GM12878 (cell line): ENCODE data around the gene NUP210. TPM values are rescaled to one million over a fixed set of nuclear protein-coding genes. Genes with fewer than 3 reads are reported as not detected.

Experiments used
- ATAC-seq: fragments of 200-7000 bp; cut with Tn5 transposase; 3 replicates; pipeline ENCODE4 v1.9.1; 2020; ENCODE audit warnings: mild to moderate bottlenecking, moderate library complexity
- BruUV-seq: library from RNA; stranded (reverse); fragments of 400-500 nt; replicated peaks from 2 replicates; lab custom pipeline; 2021; lab: Mats Ljungman, UMichigan
- CTCF ChIA-PET: fragments of 300-600 bp; sonication (Branson Sonifier 250); formaldehyde crosslinking; extraction: SDS; loops from one replicate; lab custom pipeline; 2021; ENCODE audit warnings: inconsistent platforms; lab: Yijun Ruan, JAX
- POLR2A ChIA-PET: fragments of 350-600 bp; formaldehyde crosslinking; extraction: SDS; loops from one replicate; lab custom pipeline; 2021; ENCODE audit warnings: inconsistent platforms; lab: Charles Lee
- RAD21 ChIA-PET: fragments of 300-600 bp; sonication (Branson Sonifier 250); formaldehyde crosslinking; loops from one replicate; lab custom pipeline; 2023; ENCODE audit warnings: antibody characterized with exemption; ENCODE audit not compliant: unreplicated experiment; lab: Charles Lee
- SMC1A ChIA-PET: fragments of 300-600 bp; sonication (Branson Sonifier 250); formaldehyde crosslinking; loops from one replicate; lab custom pipeline; 2023; ENCODE audit not compliant: unreplicated experiment, uncharacterized antibody; lab: Charles Lee
- DNase-seq: peaks from one replicate; pipeline ENCODE4 v3.0.0-alpha.2; 2011; ENCODE audit warnings: low read depth, low spot score
- FAIRE-seq: peaks from 3 replicates; lab custom pipeline; 2011; peaks lifted over from hg19 to GRCh38; lab: Jason Lieb, UNC
- H2AFZ ChIP-seq: 2 replicates; pipeline ENCODE4 v1.6.0; 2011; ENCODE audit warnings: low read depth, low read length, control low read depth; ENCODE audit not compliant: control insufficient read depth
- H3K27ac ChIP-seq: 2 replicates; pipeline ENCODE4 v1.5.1; 2011; ENCODE audit warnings: control low read depth; ENCODE audit not compliant: control insufficient read depth, insufficient read depth
- H3K27me3 ChIP-seq, 2 experiments: replicated peaks in 1 of 2; 2 replicates each; pipeline versions ENCODE4 v1.6.0 to v1.6.1; 2011; ENCODE audit warnings: low read length in 1 of 2; ENCODE audit not compliant: control insufficient read depth in 2 of 2, insufficient read depth in 2 of 2
- H3K36me3 ChIP-seq, 2 experiments: 2 replicates each; pipeline ENCODE4 v1.5.1; 2011; ENCODE audit warnings: low read length in 1 of 2; ENCODE audit not compliant: control insufficient read depth in 2 of 2, insufficient read depth in 2 of 2
- H3K4me1 ChIP-seq: 2 replicates; pipeline ENCODE4 v1.6.1; 2011; ENCODE audit warnings: mild to moderate bottlenecking, low read length, moderate library complexity, mixed read lengths; ENCODE audit not compliant: control insufficient read depth, insufficient read depth
- H3K4me2 ChIP-seq: 2 replicates; pipeline ENCODE4 v1.6.0; 2011; ENCODE audit warnings: control low read depth; ENCODE audit not compliant: control insufficient read depth, insufficient read depth
- H3K4me3 ChIP-seq: fragments of 200-600 bp; sonication (generic); 2 replicates; pipeline ENCODE4 v1.5.1; 2016
- H3K79me2 ChIP-seq: 2 replicates; pipeline ENCODE4 v1.6.0; 2011; ENCODE audit warnings: low read length; ENCODE audit not compliant: control insufficient read depth, insufficient read depth
- H3K9ac ChIP-seq: 2 replicates; pipeline ENCODE4 v1.8.0; 2011; ENCODE audit warnings: low read length, control low read depth, mixed read lengths; ENCODE audit not compliant: control insufficient read depth, insufficient read depth
- H3K9me3 ChIP-seq: replicated peaks from 3 replicates; pipeline ENCODE4 v1.5.1; 2011; ENCODE audit warnings: mild to moderate bottlenecking, low read length; ENCODE audit not compliant: control insufficient read depth, insufficient read depth
- H4K20me1 ChIP-seq: 2 replicates; pipeline ENCODE4 v1.6.0; 2011; ENCODE audit not compliant: control insufficient read depth, insufficient read depth
- BCL11A ChIP-seq: IDR thresholded peaks from 2 replicates; pipeline ENCODE4 v1.6.1; 2011; ENCODE audit warnings: low read depth, low read length
- CBX5 ChIP-seq: sonication (generic); IDR thresholded peaks from 2 replicates; pipeline ENCODE4 v1.6.1; 2016; ENCODE audit warnings: low read depth, moderate library complexity, mild to moderate bottlenecking, inconsistent platforms
- DPF2 ChIP-seq: fragments of 450-650 bp; IDR thresholded peaks from 2 replicates; pipeline ENCODE4 v1.6.1; 2017; ENCODE audit warnings: mild to moderate bottlenecking
- EED ChIP-seq: sonication (generic); IDR thresholded peaks from 2 replicates; pipeline ENCODE4 v1.6.1; 2016; ENCODE audit warnings: antibody characterized with exemption, low read depth
- EZH2 ChIP-seq: IDR thresholded peaks from 2 replicates; pipeline ENCODE4 v1.6.1; 2012; ENCODE audit warnings: low read depth, mild to moderate bottlenecking, control low read depth, inconsistent platforms, low read length, borderline replicate concordance; ENCODE audit not compliant: control insufficient read depth
- FOXK2 ChIP-seq: fragments of 450-650 bp; IDR thresholded peaks from 2 replicates; pipeline ENCODE4 v1.6.1; 2017; ENCODE audit warnings: mild to moderate bottlenecking, moderate library complexity
- IRF4 ChIP-seq: IDR thresholded peaks from 2 replicates; pipeline ENCODE4 v1.6.1; 2011; ENCODE audit warnings: low read depth, low read length
- MXI1 ChIP-seq: fragments of 150-350 bp; IDR thresholded peaks from 2 replicates; pipeline ENCODE4 v1.6.1; 2011; ENCODE audit warnings: low read depth, mild to moderate bottlenecking, inconsistent platforms, low read length, improper control_type of control experiment
- PML ChIP-seq: IDR thresholded peaks from 2 replicates; pipeline ENCODE4 v1.6.1; 2012; ENCODE audit warnings: low read length, inconsistent platforms
- RB1 ChIP-seq: fragments of 450-650 bp; formaldehyde crosslinking; IDR thresholded peaks from 2 replicates; pipeline ENCODE4 v1.6.1; 2017; ENCODE audit warnings: mild to moderate bottlenecking, borderline replicate concordance
- SMAD1 ChIP-seq: fragments of 450-650 bp; IDR thresholded peaks from 2 replicates; pipeline ENCODE4 v1.6.1; 2018; ENCODE audit warnings: mild to moderate bottlenecking, low read depth; ENCODE audit not compliant: partially characterized antibody
- SMAD5 ChIP-seq: IDR thresholded peaks from 2 replicates; pipeline ENCODE4 v1.6.1; 2016; ENCODE audit warnings: antibody characterized with exemption, low read depth
- WRNIP1 ChIP-seq: IDR thresholded peaks from 2 replicates; pipeline ENCODE4 v1.6.1; 2011; ENCODE audit warnings: low read depth, low read length, improper control_type of control experiment, borderline replicate concordance
- WGBS: methylation state at CpG from one replicate; pipeline ENCODE4 v1.1.6; 2016; ENCODE audit warnings: low lambda C conversion rate; ENCODE audit not compliant: insufficient replicate concordance, insufficient coverage; ENCODE audit errors: missing lambda C conversion rate; 5-methylcytosine and 5-hydroxymethylcytosine counted together
- in situ Hi-C: fragments of 300-500 bp; cut with MboI; formaldehyde crosslinking; loops from 9 replicates; pipeline ENCODE4 v1.14.3; 2018; ENCODE audit warnings: mixed read lengths
- intact Hi-C: fragments of 100-400 bp; cut with micrococcal nuclease; formaldehyde crosslinking; loops from one replicate; pipeline ENCODE4 v1.14.2; 2022; ENCODE audit not compliant: unreplicated experiment
- polyA plus RNA-seq, 11 experiments: library from polyadenylated mRNA; depleted of rRNA in 4 of 11; unstranded in 6 of 11; stranded (reverse) in 5 of 11; fragments of >200 nt; fragmentation: Nextera tagmentation in 4 of 11; fragmentation: Illumina TruSeq in 1 of 11; extraction: Ambion mirVana in 4 of 11; extraction: Trizol in 1 of 11; gene quantifications; 1 replicate in 1 of 11; 2 replicates in 10 of 11; pipeline versions ENCODE4 v1.2.1 to v1.2.3, GENCODE V29; 2011 to 2016; ENCODE audit warnings: inconsistent platforms in 2 of 11, missing spikeins in 2 of 11, low read depth in 1 of 11
- total RNA-seq, 4 experiments: library from RNA; depleted of rRNA in 3 of 4; stranded (reverse); fragments of >200 nt in 3 of 4; fragmentation: Illumina TruSeq in 1 of 4; extraction: Trizol in 1 of 4; gene quantifications; 2 replicates each; pipeline versions ENCODE4 v1.2.1 to v1.2.3, GENCODE V29; 2013 to 2021
- TF ChIP-seq, protein P1 (sequence below): fragments of 450-650 bp; IDR thresholded peaks from 2 replicates; pipeline ENCODE4 v1.6.1; 2014; ENCODE audit warnings: mild to moderate bottlenecking
- TF ChIP-seq, protein P2 (sequence below): fragments of 450-650 bp; IDR thresholded peaks from 2 replicates; pipeline ENCODE4 v1.6.1; 2017; ENCODE audit warnings: borderline replicate concordance
- TF ChIP-seq, protein P3 (sequence below): fragments of 450-650 bp; IDR thresholded peaks from 2 replicates; pipeline ENCODE4 v1.6.1; 2017; ENCODE audit warnings: mild to moderate bottlenecking, low read depth, inconsistent platforms; ENCODE audit not compliant: poor library complexity, severe bottlenecking

NUP210 gene
- total and polyA plus RNA-seq, 10 of the 15 experiments (the other 5 are each of a cell fraction or from before 2014, with no cell fraction given): 2.9 to 150 (median 76.0) TPM

DNA sequence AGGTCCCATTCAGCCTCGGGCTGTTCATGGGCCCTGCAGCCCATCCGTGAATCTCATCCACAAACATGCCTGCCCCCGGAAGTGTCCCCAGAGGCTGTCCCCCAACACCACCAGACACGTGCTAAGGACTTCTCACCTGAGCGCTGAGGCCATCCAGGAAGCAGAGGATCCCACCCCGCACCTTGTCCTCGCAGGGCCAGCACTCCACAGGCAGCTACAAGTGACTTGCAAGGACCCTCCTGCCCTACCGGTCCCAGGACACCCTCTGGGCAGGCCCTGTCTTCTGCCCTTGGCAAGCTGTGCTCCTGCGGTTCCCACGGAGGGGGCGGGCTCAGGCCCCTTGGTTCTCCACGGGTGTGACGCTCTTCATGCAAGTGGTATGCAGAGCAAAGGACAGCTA is 146.0 kb downstream of the NUP210 start:
- CTCF ChIA-PET: no interaction called here

More for the DNA sequence above, 146.0 kb downstream of the NUP210 start:
- 20% methylated on average over 13 of the region's 13 CpGs for WGBS
- FAIRE-seq (no peak), DNase-seq (no peak), ATAC-seq (no peak)
- Histone ChIP-seq H3K36me3 (no peaks in the 10 kb centered on the region), H3K27ac (no peak overlapping the region), H3K9me3 (no peaks in the 10 kb centered on the region; the same call in 2 of the 3 replicates), H3K79me2 (no peaks in the 10 kb centered on the region), H4K20me1 (no peaks in the 10 kb centered on the region), H3K4me1 (no peaks in the 10 kb centered on the region), H3K4me2 (no peak overlapping the region), H3K4me3 (no peak overlapping the region), H3K27me3 (peaks cover 1 to 4% of the 10 kb centered on the region in 2 experiments; a peak in 3 of 4 replicates), H3K9ac (no peak overlapping the region), H2AFZ (no peak overlapping the region)
- SMC1A ChIA-PET: no interaction called here
- intact Hi-C loops: no loop called here
- POLR2A ChIA-PET: no interaction called here
- in situ Hi-C loops: no loop called here
- RAD21 ChIA-PET: no interaction called here
- no TSS peak for BruUV-seq
- no peak for TF ChIP-seq FOXK2
- no peak for TF ChIP-seq SMAD1
- no peak for TF ChIP-seq RB1
- no peak for TF ChIP-seq PML
- no peak for TF ChIP-seq CBX5
- TF ChIP-seq IRF4: no peak
- TF ChIP-seq, protein P1, sequence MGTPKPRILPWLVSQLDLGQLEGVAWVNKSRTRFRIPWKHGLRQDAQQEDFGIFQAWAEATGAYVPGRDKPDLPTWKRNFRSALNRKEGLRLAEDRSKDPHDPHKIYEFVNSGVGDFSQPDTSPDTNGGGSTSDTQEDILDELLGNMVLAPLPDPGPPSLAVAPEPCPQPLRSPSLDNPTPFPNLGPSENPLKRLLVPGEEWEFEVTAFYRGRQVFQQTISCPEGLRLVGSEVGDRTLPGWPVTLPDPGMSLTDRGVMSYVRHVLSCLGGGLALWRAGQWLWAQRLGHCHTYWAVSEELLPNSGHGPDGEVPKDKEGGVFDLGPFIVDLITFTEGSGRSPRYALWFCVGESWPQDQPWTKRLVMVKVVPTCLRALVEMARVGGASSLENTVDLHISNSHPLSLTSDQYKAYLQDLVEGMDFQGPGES: no peak
- TF ChIP-seq, protein P2, sequence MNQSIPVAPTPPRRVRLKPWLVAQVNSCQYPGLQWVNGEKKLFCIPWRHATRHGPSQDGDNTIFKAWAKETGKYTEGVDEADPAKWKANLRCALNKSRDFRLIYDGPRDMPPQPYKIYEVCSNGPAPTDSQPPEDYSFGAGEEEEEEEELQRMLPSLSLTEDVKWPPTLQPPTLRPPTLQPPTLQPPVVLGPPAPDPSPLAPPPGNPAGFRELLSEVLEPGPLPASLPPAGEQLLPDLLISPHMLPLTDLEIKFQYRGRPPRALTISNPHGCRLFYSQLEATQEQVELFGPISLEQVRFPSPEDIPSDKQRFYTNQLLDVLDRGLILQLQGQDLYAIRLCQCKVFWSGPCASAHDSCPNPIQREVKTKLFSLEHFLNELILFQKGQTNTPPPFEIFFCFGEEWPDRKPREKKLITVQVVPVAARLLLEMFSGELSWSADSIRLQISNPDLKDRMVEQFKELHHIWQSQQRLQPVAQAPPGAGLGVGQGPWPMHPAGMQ: no peak
- no peak for TF ChIP-seq EED
- no peak for TF ChIP-seq WRNIP1
- no peak for TF ChIP-seq DPF2
- TF ChIP-seq EZH2: no peak
- no peak for TF ChIP-seq MXI1
- TF ChIP-seq BCL11A: no peak
- TF ChIP-seq SMAD5: no peak
- TF ChIP-seq, protein P3, sequence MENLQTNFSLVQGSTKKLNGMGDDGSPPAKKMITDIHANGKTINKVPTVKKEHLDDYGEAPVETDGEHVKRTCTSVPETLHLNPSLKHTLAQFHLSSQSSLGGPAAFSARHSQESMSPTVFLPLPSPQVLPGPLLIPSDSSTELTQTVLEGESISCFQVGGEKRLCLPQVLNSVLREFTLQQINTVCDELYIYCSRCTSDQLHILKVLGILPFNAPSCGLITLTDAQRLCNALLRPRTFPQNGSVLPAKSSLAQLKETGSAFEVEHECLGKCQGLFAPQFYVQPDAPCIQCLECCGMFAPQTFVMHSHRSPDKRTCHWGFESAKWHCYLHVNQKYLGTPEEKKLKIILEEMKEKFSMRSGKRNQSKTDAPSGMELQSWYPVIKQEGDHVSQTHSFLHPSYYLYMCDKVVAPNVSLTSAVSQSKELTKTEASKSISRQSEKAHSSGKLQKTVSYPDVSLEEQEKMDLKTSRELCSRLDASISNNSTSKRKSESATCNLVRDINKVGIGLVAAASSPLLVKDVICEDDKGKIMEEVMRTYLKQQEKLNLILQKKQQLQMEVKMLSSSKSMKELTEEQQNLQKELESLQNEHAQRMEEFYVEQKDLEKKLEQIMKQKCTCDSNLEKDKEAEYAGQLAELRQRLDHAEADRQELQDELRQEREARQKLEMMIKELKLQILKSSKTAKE: no peak
